Heart left ventricle (tissue), 16 donors: ENCODE results near the gene SH3RF3. TPM values are rescaled to one million over a fixed set of nuclear protein-coding genes. Genes with fewer than 3 reads are reported as not detected.

Experiments
- ATAC-seq, 4 donors: fragments of 200-7000 bp; cut with Tn5 transposase; one replicate each; pipeline ENCODE4 v1.9.1; 2020 to 2022; ENCODE audit warnings: moderate library complexity in 4 of 4, mild to moderate bottlenecking in 3 of 4, moderate number of reproducible peaks in 1 of 4
- DNase-seq, 5 donors: peaks; one replicate each; pipeline ENCODE4 v3.0.0-alpha.2; 2020
- H3K27ac ChIP-seq, 12 donors: fragments of 200-600 bp; sonication (generic) in 4 of 12; one replicate each; pipeline versions ENCODE4 v1.5.0 to v1.8.0; 2016 to 2022; ENCODE audit warnings: mild to moderate bottlenecking in 2 of 12
- H3K27me3 ChIP-seq, 9 donors: fragments of 200-600 bp; sonication (generic) in 2 of 9; one replicate each; pipeline versions ENCODE4 v1.5.1 to v1.8.0; 2016 to 2022; ENCODE audit warnings: mild to moderate bottlenecking in 3 of 9
- H3K36me3 ChIP-seq, 9 donors: fragments of 200-600 bp; sonication (generic) in 2 of 9; one replicate each; pipeline versions ENCODE4 v1.5.0 to v1.8.0; 2018 to 2022; ENCODE audit warnings: mild to moderate bottlenecking in 2 of 9
- H3K4me1 ChIP-seq, 12 donors: fragments of 200-600 bp; sonication (generic) in 4 of 12; one replicate each; pipeline versions ENCODE4 v1.5.0 to v1.8.0; 2016 to 2022; ENCODE audit warnings: mild to moderate bottlenecking in 3 of 12
- H3K4me3 ChIP-seq, 12 donors: fragments of 200-600 bp; sonication (generic) in 4 of 12; one replicate each; pipeline versions ENCODE4 v1.5.0 to v1.8.0; 2017 to 2022; ENCODE audit warnings: mild to moderate bottlenecking in 9 of 12, moderate library complexity in 4 of 12
- H3K9me3 ChIP-seq, 12 donors: fragments of 200-600 bp; sonication (generic) in 4 of 12; one replicate each; pipeline versions ENCODE4 v1.5.0 to v1.8.0; 2016 to 2022; ENCODE audit warnings: mild to moderate bottlenecking in 1 of 12
- POLR2A ChIP-seq, 2 donors: fragments of 450-650 bp; IDR thresholded peaks; one replicate each; pipeline ENCODE4 v1.6.1; 2017; ENCODE audit warnings: antibody characterized with exemption in 2 of 2, mild to moderate bottlenecking in 2 of 2, moderate library complexity in 2 of 2
- WGBS, 4 donors: extraction: QIAGEN DNeasy Blood & Tissue Kit in 2 of 4; methylation state at CpG; one replicate each; pipeline versions ENCODE4 v1.1.5 to v1.1.7; 2013 to 2018; 5-methylcytosine and 5-hydroxymethylcytosine counted together
- intact Hi-C, 10 donors: fragments of 100-400 bp; cut with DNase I; formaldehyde crosslinking; loops; one replicate each; pipeline versions ENCODE4 v1.11.1 to v1.14.2; 2022
- polyA plus RNA-seq, 2 donors: library from polyadenylated mRNA; stranded (reverse); fragments of 200-250 nt; gene quantifications; one replicate each; pipeline ENCODE4 v1.2.3, GENCODE V29; 2013
- total RNA-seq, 9 donors: library from RNA; depleted of rRNA in 2 of 9; stranded (reverse); fragments of >200 nt in 2 of 9; fragmentation: NEBNext Ultra II Directional in 3 of 9; extraction: Animal tissue kit (Norgen Biotek cat#: 25700) in 3 of 9; gene quantifications; one replicate each; pipeline versions ENCODE4 v1.1.0 to v1.2.4, GENCODE V29; 2016 to 2023
- TF ChIP-seq, protein P1 (sequence below), 12 donors: fragments of 200-600 bp; sonication (generic) in 4 of 12; IDR thresholded peaks; one replicate each; pipeline versions ENCODE4 v1.5.0 to v1.8.0; 2018 to 2022; ENCODE audit warnings: antibody characterized with exemption in 12 of 12, mild to moderate bottlenecking in 5 of 12
- donor health status: ischemic (EF 13 %, LVEDD 7.1; RV severe dilation, severe dysfunction).
- donor health status: healthy with polysubstance abuse.
- donor health status: DM: no; HTN: yes; CAD: no.
- donor health status: DM: no; HTN: no; CAD: no.
- donor health status: ischemic (EF 25% LVEDD 6.9; RV normal size, moderate dysfunction).
- donor health status: ischemic (EF 25% LVEDD 5.7; RV mildly dilated, moderate dysfunction).
- donor health status: healthy.
- donor health status: DM: yes; HTN: yes; CAD: no.
- donor health status: ischemic (EF 35%, LVEDD 5.7; RV mildly dilated, moderate dysfunction).
- donor health status: nonischemic (EF 11% LVEDD 7.7; RV severe dilation, severe dysfunction).
- donor health status: DM: yes; HTN: yes; CAD: no.
- donor health status: PGD.
- donor health status: ischemic (EF 29% LVEDD 5.4; RV normal size, mild dysfunction).
- donor health status: nonischemic (EF 23%, LVEDD 6.1; RV moderate dilation, normal function).

SH3RF3 gene
- total and polyA plus RNA-seq, 11 donors = 5.2 to 15.7 (median 7.9) TPM

DNA sequence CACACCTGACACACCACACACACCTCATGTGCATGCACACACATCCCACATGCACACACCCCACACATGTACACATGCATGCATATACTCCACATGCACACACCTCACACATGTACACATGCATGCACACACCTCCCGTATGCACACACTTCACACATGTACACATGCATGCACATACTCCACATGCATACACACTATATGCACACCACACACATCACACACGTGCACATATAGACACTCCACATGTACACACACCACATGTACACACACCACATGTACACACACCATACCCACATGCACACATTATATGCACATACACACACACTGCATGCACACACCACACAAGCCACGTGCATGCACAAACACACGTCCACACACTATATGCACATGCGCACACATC is 384.2 kb downstream of the SH3RF3 start:
- no peaks in the 10 kb centered on the region for H3K36me3 ChIP-seq
- no peak for DNase-seq
- no peak for ATAC-seq
- H3K27ac ChIP-seq = no peak overlapping the region
- 93 to 97% (median 95%) methylated on average over 5 of the region's 5 CpGs for WGBS, 4 donors
- no peak overlapping the region for H3K4me3 ChIP-seq
- H3K27me3 ChIP-seq = no peaks in the 10 kb centered on the region
- H3K9me3 ChIP-seq = no peaks in the 10 kb centered on the region
- intact Hi-C loops = loop anchor here in 2 of 10 donors (10.0 kb wide), 1 partner anchor 578 kb away; no protein-coding TSS in a partner anchor
- TF ChIP-seq, protein P1, sequence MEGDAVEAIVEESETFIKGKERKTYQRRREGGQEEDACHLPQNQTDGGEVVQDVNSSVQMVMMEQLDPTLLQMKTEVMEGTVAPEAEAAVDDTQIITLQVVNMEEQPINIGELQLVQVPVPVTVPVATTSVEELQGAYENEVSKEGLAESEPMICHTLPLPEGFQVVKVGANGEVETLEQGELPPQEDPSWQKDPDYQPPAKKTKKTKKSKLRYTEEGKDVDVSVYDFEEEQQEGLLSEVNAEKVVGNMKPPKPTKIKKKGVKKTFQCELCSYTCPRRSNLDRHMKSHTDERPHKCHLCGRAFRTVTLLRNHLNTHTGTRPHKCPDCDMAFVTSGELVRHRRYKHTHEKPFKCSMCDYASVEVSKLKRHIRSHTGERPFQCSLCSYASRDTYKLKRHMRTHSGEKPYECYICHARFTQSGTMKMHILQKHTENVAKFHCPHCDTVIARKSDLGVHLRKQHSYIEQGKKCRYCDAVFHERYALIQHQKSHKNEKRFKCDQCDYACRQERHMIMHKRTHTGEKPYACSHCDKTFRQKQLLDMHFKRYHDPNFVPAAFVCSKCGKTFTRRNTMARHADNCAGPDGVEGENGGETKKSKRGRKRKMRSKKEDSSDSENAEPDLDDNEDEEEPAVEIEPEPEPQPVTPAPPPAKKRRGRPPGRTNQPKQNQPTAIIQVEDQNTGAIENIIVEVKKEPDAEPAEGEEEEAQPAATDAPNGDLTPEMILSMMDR (IDR thresholded peaks at IDR 0.05) = no peak
- TF ChIP-seq POLR2A (IDR thresholded peaks at IDR 0.05) = no peak
- peaks cover 0 to 12% (median 2%) of the 10 kb centered on the region in 12 donors for H3K4me1 ChIP-seq

DNA sequence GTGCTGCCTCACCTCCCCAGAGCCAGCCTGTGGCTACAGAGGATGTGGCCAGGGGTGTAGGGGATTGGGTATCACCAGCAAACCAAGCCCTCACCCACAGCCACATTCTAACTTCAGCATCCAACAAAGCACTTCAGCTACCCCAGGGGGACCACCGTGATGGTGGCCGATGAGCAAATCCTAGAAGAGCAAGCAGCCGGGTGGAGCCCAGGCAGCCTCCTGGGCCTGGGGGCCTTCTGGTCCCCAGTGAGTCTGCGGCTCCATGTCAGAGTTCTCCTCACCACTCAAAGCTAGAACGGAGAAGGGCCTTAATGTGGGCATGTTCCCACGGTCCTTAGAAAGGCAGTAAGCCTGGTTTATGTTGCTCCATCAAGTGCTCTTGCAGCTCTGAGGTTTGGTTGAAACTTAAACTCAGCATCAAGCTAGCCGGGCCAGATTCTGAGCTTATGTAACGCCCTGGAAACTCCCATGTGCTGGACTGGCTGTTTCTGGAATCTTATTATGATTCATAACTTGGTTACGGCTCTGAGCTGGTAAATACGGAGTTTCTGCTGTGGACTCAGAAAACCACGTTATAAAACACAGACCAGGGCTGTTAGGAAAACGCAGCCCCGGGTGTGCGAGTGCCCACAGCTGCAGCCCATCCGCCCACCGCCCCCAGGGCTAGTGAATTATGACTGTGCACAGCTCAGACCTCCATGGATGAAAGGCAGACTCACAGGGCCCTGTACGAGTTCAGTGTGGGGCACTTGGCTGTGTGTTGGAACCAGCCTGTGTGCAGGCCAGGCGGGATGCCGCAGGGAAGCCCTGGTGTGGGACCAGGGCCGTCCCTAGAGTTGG is 385.0 kb downstream of the SH3RF3 start:
- TF ChIP-seq, protein P1 (IDR thresholded peaks at IDR 0.05) = no peak
- peak in 2 of 5 donors; percentile 34 to 42 for DNase-seq
- Histone ChIP-seq H3K27me3 (no peaks in the 10 kb centered on the region), H3K4me1 (peaks cover 0 to 12% (median 2%) of the 10 kb centered on the region in 12 donors), H3K4me3 (no peak overlapping the region), H3K36me3 (no peaks in the 10 kb centered on the region), H3K27ac (peak overlapping the region in 8 of 12 donors; percentile 27 to 86 (median 74)), H3K9me3 (no peaks in the 10 kb centered on the region)
- WGBS, 4 donors = 63 to 82% (median 79%) methylated on average over 12 to 20 of the region's 20 CpGs
- intact Hi-C loops = loop anchor here in 2 of 10 donors (10.0 kb wide), 1 partner anchor 579 kb away; no protein-coding TSS in a partner anchor
- ATAC-seq = peak; percentile 21 to 60 (median 38)

DNA sequence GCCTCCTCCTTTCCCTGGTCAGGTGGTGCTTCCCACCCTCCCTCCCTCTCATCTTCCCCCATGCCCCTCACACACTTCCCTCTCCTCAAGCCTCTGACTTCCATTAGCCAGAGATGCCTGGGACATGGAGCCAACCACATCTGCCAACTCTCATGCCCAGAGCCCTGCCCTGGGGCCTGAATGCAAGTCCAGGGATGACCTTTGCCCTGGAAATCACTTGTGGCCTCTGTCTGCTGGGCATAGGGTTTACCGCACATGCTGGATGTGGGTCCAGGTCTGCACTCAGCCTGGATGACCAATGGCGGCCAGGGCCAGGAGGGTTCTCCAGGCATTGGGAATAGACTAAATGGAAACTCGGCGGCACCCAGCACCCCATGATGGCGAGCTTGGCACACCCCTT is 385.9 kb downstream of the SH3RF3 start:
- Histone ChIP-seq H3K36me3 (no peaks in the 10 kb centered on the region), H3K4me3 (no peak overlapping the region), H3K4me1 (peaks cover 0 to 12% (median 2%) of the 10 kb centered on the region in 12 donors), H3K27me3 (no peaks in the 10 kb centered on the region), H3K27ac (peak overlapping the region in 6 of 12 donors; percentile 27 to 86 (median 79)), H3K9me3 (no peaks in the 10 kb centered on the region)
- whole genome bisulfite sequencing, 4 donors = 90 to 99% (median 96%) methylated on average over 4 to 5 of the region's 5 CpGs
- intact Hi-C loops = loop anchor here in 2 of 10 donors (10.0 kb wide), 1 partner anchor 580 kb away; no protein-coding TSS in a partner anchor
- ATAC-seq (no peak), DNase-seq (no peak)
- no peak for TF ChIP-seq POLR2A (IDR thresholded peaks at IDR 0.05)
- TF ChIP-seq, protein P1 (IDR thresholded peaks at IDR 0.05) = no peak

DNA sequence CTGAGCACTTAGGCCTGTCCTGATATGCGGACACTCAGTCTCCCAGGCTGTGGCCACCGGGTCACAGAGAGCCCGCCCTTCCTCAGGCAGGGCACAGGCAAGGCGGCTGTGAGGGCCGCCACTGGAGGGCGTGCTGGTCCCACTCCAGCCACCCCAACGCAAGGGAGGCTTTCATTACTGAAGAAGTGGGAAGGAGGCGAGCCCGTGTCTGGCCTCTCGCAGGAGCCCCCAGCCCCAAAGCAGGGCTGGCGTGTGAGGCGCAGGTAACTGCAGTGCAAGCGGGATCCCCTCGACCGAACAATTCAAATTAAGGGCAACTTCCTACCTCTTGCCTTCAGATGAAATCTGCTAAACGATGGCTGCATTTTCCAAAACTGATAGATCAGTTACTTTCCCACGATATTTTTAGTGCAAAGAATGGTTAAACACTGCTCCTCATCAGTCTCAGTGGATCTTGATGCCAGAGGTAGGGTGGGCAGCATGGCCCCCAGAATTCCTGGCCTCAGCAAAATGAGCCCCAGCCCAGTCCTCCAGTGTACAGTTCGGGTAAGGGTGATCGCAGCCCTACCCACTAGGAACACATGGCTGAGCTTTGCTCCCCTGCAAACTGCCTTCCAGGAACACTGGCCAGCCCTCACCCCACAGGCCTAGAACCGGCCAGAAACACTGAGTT is 387.6 kb downstream of the SH3RF3 start:
- H3K4me3 ChIP-seq = no peak overlapping the region
- peak in 4 of 5 donors; percentile 39 to 75 (median 56) for DNase-seq
- no peaks in the 10 kb centered on the region for H3K9me3 ChIP-seq
- H3K4me1 ChIP-seq = peaks cover 0 to 12% (median 2%) of the 10 kb centered on the region in 12 donors
- intact Hi-C loops = loop anchor here in 2 of 10 donors (10.0 kb wide), 1 partner anchor 582 kb away; no protein-coding TSS in a partner anchor
- no peak for TF ChIP-seq POLR2A (IDR thresholded peaks at IDR 0.05)
- TF ChIP-seq, protein P1 (IDR thresholded peaks at IDR 0.05) = peak; percentile 30 to 79 (median 62)
- no peak overlapping the region for H3K27ac ChIP-seq
- WGBS, 4 donors = 52 to 73% (median 59%) methylated on average over 14 to 20 of the region's 20 CpGs
- no peaks in the 10 kb centered on the region for H3K27me3 ChIP-seq
- ATAC-seq = peak; percentile 61 to 78 (median 72)
- H3K36me3 ChIP-seq = no peaks in the 10 kb centered on the region
